Upper lobe of right lung (tissue), 1 donor: ENCODE results near the gene NUDT3. TPM values are rescaled to one million over a fixed set of nuclear protein-coding genes. Genes with fewer than 3 reads are reported as not detected.
A peak's percentile ranks its signal among the peaks of the same experiment; 100 is the strongest.

ENCODE experiments used
- ATAC-seq: fragments of 200-7000 bp; cut with Tn5 transposase; one replicate; pipeline ENCODE4 v1.9.1; 2020; ENCODE audit warnings: mild to moderate bottlenecking, moderate library complexity
- DNase-seq: peaks from one replicate; pipeline ENCODE4 v3.0.0-alpha.2; 2020
- H3K27ac ChIP-seq: fragments of 200-600 bp; one replicate; pipeline ENCODE4 v1.8.0; 2022
- H3K27me3 ChIP-seq: fragments of 200-600 bp; one replicate; pipeline ENCODE4 v1.8.0; 2022; ENCODE audit warnings: mild to moderate bottlenecking
- H3K36me3 ChIP-seq: fragments of 200-600 bp; one replicate; pipeline ENCODE4 v1.8.0; 2022
- H3K4me1 ChIP-seq: fragments of 200-600 bp; one replicate; pipeline ENCODE4 v1.8.0; 2022
- H3K4me3 ChIP-seq: fragments of 200-600 bp; one replicate; pipeline ENCODE4 v1.8.0; 2022; ENCODE audit warnings: mild to moderate bottlenecking
- H3K9me3 ChIP-seq: fragments of 200-600 bp; one replicate; pipeline ENCODE4 v1.8.0; 2022
- intact Hi-C: fragments of 100-400 bp; cut with DNase I; formaldehyde crosslinking; loops from one replicate; pipeline ENCODE4 v1.11.0; 2022
- total RNA-seq: library from RNA; stranded (reverse); fragmentation: NEBNext Ultra II Directional; extraction: Animal tissue kit (Norgen Biotek cat#: 25700); gene quantifications from one replicate; pipeline ENCODE4 v1.2.1, GENCODE V29; 2021
- TF ChIP-seq, protein P1 (sequence below): fragments of 200-600 bp; IDR thresholded peaks from one replicate; pipeline ENCODE4 v1.8.0; 2022; ENCODE audit warnings: antibody characterized with exemption
- donor health status: DM: no; HTN: yes; CAD: no; lungs with severe emphysema.

NUDT3 gene
- total RNA-seq, 1 donor from 2014 or later, result 29.1 TPM

DNA sequence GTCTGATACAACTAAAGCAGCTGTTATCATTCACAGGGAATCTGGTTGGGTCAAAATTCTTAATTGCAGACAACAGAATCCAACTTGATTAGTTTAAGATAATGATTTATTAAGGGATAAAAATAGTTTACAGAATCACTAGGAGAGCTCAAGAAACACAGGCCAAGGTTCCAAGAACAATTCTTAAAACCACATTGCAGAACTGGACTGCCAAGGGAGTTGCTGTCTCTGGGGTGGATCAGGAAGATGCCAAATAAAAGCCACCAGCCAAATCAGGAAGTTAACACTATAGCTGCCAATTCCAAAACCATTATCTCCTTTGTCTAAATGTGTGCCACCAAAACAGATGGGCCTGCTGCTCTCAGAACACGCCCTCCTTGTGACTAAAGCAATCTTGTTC is 53.7 kb downstream of the NUDT3 start:
- Histone ChIP-seq H3K36me3 (no peaks in the 10 kb centered on the region), H3K4me3 (no peak overlapping the region), H3K27ac (no peak overlapping the region), H3K27me3 (no peaks in the 10 kb centered on the region), H3K9me3 (no peaks in the 10 kb centered on the region), H3K4me1 (peaks cover 31% of the 10 kb centered on the region)
- peak; percentile 52 for ATAC-seq
- no peak for DNase-seq
- TF ChIP-seq, protein P1, sequence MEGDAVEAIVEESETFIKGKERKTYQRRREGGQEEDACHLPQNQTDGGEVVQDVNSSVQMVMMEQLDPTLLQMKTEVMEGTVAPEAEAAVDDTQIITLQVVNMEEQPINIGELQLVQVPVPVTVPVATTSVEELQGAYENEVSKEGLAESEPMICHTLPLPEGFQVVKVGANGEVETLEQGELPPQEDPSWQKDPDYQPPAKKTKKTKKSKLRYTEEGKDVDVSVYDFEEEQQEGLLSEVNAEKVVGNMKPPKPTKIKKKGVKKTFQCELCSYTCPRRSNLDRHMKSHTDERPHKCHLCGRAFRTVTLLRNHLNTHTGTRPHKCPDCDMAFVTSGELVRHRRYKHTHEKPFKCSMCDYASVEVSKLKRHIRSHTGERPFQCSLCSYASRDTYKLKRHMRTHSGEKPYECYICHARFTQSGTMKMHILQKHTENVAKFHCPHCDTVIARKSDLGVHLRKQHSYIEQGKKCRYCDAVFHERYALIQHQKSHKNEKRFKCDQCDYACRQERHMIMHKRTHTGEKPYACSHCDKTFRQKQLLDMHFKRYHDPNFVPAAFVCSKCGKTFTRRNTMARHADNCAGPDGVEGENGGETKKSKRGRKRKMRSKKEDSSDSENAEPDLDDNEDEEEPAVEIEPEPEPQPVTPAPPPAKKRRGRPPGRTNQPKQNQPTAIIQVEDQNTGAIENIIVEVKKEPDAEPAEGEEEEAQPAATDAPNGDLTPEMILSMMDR, result no peak
- intact Hi-C loops, result no loop called here

DNA sequence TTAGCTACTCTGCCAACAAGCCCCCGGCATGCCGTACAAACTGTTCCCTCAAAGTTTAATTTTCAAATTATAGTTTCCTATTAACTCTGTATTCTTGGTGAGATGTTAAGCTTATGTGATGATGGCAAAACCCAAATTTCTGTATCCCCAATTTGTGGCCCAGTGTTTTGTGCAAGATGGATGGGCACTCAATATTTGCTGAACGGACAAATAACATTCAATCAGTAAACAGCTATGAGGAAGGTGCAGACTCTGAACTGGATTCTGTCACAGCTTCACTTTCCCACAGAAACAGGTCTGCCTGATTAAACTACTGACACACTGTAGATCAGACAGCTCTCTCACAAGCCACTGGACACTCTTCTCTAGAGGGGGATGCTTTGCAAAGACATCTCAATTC is 54.1 kb downstream of the NUDT3 start:
- TF ChIP-seq, protein P1, result no peak
- Histone ChIP-seq H3K9me3 (no peaks in the 10 kb centered on the region), H3K27ac (no peak overlapping the region), H3K4me3 (no peak overlapping the region), H3K36me3 (no peaks in the 10 kb centered on the region), H3K4me1 (peaks cover 27% of the 10 kb centered on the region), H3K27me3 (no peaks in the 10 kb centered on the region)
- ATAC-seq (no peak), DNase-seq (no peak)
- intact Hi-C loops, result no loop called here

DNA sequence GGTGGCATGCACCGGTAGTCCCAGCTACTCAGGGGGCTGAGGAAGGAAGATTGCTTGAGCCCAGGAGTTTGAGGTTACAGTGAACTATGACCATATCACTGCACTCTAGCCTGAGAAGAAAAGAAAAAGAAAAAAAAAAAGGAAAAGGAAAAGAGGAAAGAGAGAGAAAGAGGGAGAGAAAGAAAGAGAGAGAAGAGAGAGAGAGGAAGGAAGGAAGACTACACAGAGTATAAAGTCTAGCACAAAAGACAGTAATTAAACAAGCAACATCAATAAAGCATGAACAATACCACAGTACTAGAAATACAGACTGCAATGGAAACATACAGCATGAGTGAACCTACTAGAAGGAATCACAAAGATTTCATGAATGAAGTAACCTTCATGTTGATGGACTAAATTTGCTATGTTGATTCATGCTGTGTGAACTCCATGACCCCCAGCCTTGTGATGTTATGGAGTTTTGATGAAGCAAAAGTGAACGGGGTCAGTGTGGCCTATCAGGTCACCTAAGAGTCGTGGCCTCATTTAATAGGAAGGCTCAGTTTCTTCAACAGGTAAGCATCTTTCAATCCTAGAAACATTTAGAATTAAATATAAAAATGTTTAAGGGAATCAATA is 57.6 kb downstream of the NUDT3 start:
- intact Hi-C loops, result no loop called here
- Histone ChIP-seq H3K4me1 (peaks cover 11% of the 10 kb centered on the region), H3K9me3 (no peaks in the 10 kb centered on the region), H3K36me3 (no peaks in the 10 kb centered on the region), H3K27me3 (no peaks in the 10 kb centered on the region), H3K4me3 (no peak overlapping the region), H3K27ac (no peak overlapping the region)
- TF ChIP-seq, protein P1, result no peak
- no peak for ATAC-seq
- DNase-seq, result no peak

DNA sequence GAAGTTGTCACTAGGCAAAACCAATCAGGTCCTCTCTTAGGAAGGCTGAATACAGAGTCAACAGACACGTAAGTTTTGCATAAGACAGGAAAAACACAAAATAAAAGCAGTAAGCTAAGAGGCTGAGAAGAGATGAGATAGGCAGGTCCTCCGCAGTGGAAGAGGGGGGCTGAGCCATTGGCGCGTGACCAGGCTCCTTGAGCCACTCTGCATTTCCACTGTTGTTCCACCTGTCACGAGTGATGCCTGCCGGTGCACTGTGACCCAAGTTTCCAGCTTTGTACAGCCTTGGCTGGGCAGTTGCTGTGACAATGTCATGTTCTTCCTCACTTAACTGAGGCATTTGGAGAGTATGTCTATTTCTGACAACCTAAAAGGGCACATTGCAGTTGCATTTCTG is 58.6 kb downstream of the NUDT3 start:
- ATAC-seq (no peak), DNase-seq (no peak)
- H3K27me3 ChIP-seq, result no peaks in the 10 kb centered on the region
- H3K4me3 ChIP-seq, result no peak overlapping the region
- peaks cover 5% of the 10 kb centered on the region for H3K4me1 ChIP-seq
- TF ChIP-seq, protein P1, result no peak
- no peaks in the 10 kb centered on the region for H3K9me3 ChIP-seq
- no peak overlapping the region for H3K27ac ChIP-seq
- H3K36me3 ChIP-seq, result no peaks in the 10 kb centered on the region
- intact Hi-C loops, result no loop called here

DNA sequence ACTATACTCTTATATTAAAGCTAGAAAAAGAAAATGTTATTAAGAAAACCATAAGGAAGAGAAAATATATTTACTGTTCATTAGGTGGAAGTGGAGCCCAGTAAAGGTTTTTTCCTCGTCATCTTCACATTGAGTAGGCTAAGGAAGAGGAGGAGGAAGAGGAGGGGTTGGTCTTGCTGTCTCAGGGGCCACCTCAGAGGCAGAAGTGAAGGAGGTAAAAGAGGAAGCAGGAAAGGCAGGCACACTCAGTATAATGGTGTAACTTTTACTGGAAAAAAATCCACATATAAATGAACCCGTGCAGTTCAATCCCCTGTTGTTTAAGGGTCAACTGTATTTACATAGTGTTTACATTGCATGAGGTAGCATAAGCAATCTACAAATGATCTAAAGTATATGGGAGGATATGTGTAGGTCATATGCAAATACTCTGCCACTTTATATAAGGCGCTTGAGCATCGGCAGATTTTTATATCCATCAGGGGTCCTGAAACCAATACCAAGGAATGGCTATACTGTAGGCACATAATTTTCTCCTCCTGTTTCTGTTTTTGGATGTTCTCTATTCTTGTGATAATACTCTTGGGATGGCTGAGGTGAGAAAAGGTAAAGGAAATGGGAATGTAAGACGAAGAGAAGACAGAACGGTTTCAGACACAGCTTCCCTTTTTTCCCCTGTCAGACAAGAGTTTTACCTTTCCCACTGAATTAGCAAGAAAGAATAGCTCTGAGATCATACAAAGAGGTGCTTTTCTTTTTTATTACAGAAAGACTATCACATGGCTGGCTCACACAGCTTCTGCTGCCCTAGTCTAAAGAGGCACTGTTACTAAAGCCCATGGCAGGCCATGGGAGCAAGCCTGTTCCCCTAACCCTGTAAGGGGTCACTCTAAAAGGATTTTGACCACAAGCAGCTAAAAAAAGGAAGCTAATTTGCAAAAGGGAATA is 59.9 kb downstream of the NUDT3 start:
- no peak overlapping the region for H3K27ac ChIP-seq

More for the DNA sequence above, 59.9 kb downstream of the NUDT3 start:
- ATAC-seq (peak; percentile 64), DNase-seq (no peak)
- no peaks in the 10 kb centered on the region for H3K36me3 ChIP-seq
- TF ChIP-seq, protein P1, result no peak
- intact Hi-C loops, result no loop called here
- H3K4me1 ChIP-seq, result no peaks in the 10 kb centered on the region
- H3K4me3 ChIP-seq, result no peak overlapping the region
- H3K9me3 ChIP-seq, result no peaks in the 10 kb centered on the region
- H3K27me3 ChIP-seq, result no peaks in the 10 kb centered on the region
